OCI-LY1 (cell line): Measurements from ENCODE around the gene S100A7.

Source experiments
- H2AFZ ChIP-seq: fragments of 200-600 bp; sonication (generic), shearing (Covaris generic); 2 replicates; pipeline ENCODE4 v1.6.0; 2014; ENCODE audit warnings: antibody characterized with exemption, mild to moderate bottlenecking, low read length
- H3F3A ChIP-seq: fragments of 200-600 bp; sonication (generic), shearing (Covaris generic); 2 replicates; pipeline ENCODE4 v1.6.0; 2014; ENCODE audit warnings: mild to moderate bottlenecking, antibody characterized with exemption, low read length, moderate library complexity; ENCODE audit not compliant: insufficient read depth
- H3K27ac ChIP-seq: fragments of 200-600 bp; sonication (generic); 2 replicates; pipeline ENCODE4 v1.5.1; 2014; ENCODE audit warnings: low read length, mixed run types, mild to moderate bottlenecking, low read depth; ENCODE audit not compliant: poor library complexity, severe bottlenecking
- H3K27me3 ChIP-seq: fragments of 200-600 bp; sonication (generic); 2 replicates; pipeline ENCODE4 v1.6.0; 2014; ENCODE audit warnings: antibody characterized with exemption, mild to moderate bottlenecking, low read length, moderate library complexity; ENCODE audit not compliant: insufficient read depth
- H3K36me3 ChIP-seq: fragments of 200-600 bp; sonication (generic); 2 replicates; pipeline ENCODE4 v1.6.1; 2014; ENCODE audit warnings: mild to moderate bottlenecking, antibody characterized with exemption, low read length, moderate library complexity, mixed read lengths; ENCODE audit not compliant: insufficient read depth
- H3K4me1 ChIP-seq: fragments of 200-600 bp; sonication (generic); 2 replicates; pipeline ENCODE4 v1.5.1; 2014; ENCODE audit warnings: mild to moderate bottlenecking, low read length, moderate library complexity; ENCODE audit not compliant: insufficient read depth, severe bottlenecking
- H3K4me2 ChIP-seq: fragments of 200-600 bp; sonication (generic), shearing (Covaris generic); 2 replicates; pipeline ENCODE4 v1.6.1; 2014; ENCODE audit warnings: low read length
- H3K4me3 ChIP-seq: fragments of 200-600 bp; sonication (generic); 2 replicates; pipeline ENCODE4 v1.5.1; 2014; ENCODE audit warnings: low read length, low read depth, mild to moderate bottlenecking, mixed read lengths; ENCODE audit not compliant: poor library complexity, severe bottlenecking
- H3K79me2 ChIP-seq: fragments of 200-600 bp; shearing (Covaris generic); 2 replicates; pipeline ENCODE4 v1.6.1; 2016; ENCODE audit warnings: mixed run types, low read length, mixed read lengths; ENCODE audit not compliant: insufficient read depth
- H3K9ac ChIP-seq: fragments of 200-600 bp; sonication (generic), shearing (Covaris generic); 2 replicates; pipeline ENCODE4 v1.6.1; 2014; ENCODE audit warnings: mild to moderate bottlenecking, low read length, mixed read lengths
- H3K9me2 ChIP-seq: fragments of 200-600 bp; sonication (generic), shearing (Covaris generic); 2 replicates; pipeline ENCODE4 v1.6.1; 2014; ENCODE audit warnings: low read depth, mild to moderate bottlenecking, low read length, mixed read lengths
- H3K9me3 ChIP-seq: fragments of 200-600 bp; shearing (Covaris generic); 2 replicates; pipeline ENCODE4 v1.6.1; 2014; ENCODE audit warnings: low read length, mixed read lengths
- H4K20me1 ChIP-seq: fragments of 200-600 bp; sonication (generic), shearing (Covaris generic); 2 replicates; pipeline ENCODE4 v1.6.0; 2016; ENCODE audit warnings: mild to moderate bottlenecking, low read length; ENCODE audit not compliant: insufficient read depth
- CTCF ChIP-seq: fragments of 200-600 bp; sonication (generic), shearing (Covaris generic); IDR thresholded peaks from 2 replicates; pipeline ENCODE4 v1.5.1; 2017; ENCODE audit warnings: mild to moderate bottlenecking, antibody characterized with exemption, low read length, moderate library complexity, mixed read lengths
- EZH2 ChIP-seq: fragments of 200-600 bp; sonication (generic), shearing (Covaris generic); IDR thresholded peaks from 2 replicates; pipeline ENCODE4 v1.8.0; 2017; ENCODE audit warnings: borderline replicate concordance, mixed run types, mild to moderate bottlenecking, antibody characterized with exemption, low read length, moderate library complexity, mixed read lengths

The S100A7 gene

GRCh38 chr1:153503766-153504165 lies 43.3 kb upstream of the S100A7 start:
- Histone ChIP-seq H4K20me1 (no peaks in the 10 kb centered on the region), H3K4me3 (no peak overlapping the region), H3K9ac (no peak overlapping the region), H3K36me3 (no peaks in the 10 kb centered on the region), H3K4me1 (no peaks in the 10 kb centered on the region), H2AFZ (no peak overlapping the region), H3K9me2 (no peaks in the 10 kb centered on the region), H3K27me3 (no peaks in the 10 kb centered on the region), H3K9me3 (no peaks in the 10 kb centered on the region), H3K27ac (no peak overlapping the region), H3F3A (no peaks in the 10 kb centered on the region), H3K79me2 (no peaks in the 10 kb centered on the region), H3K4me2 (no peak overlapping the region)
- TF ChIP-seq CTCF: no peak
- TF ChIP-seq EZH2: no peak

GRCh38 chr1:153498746-153499145 lies 38.3 kb upstream of the S100A7 start:
- Histone ChIP-seq H2AFZ (no peak overlapping the region), H4K20me1 (no peaks in the 10 kb centered on the region), H3K4me3 (no peak overlapping the region), H3K9me2 (no peaks in the 10 kb centered on the region), H3K27ac (no peak overlapping the region), H3F3A (no peaks in the 10 kb centered on the region), H3K9ac (no peak overlapping the region), H3K4me2 (no peak overlapping the region), H3K4me1 (no peaks in the 10 kb centered on the region), H3K36me3 (no peaks in the 10 kb centered on the region), H3K9me3 (no peaks in the 10 kb centered on the region), H3K27me3 (no peaks in the 10 kb centered on the region), H3K79me2 (no peaks in the 10 kb centered on the region)
- TF ChIP-seq EZH2: no peak
- TF ChIP-seq CTCF: no peak

- no peaks in the 10 kb centered on the region for H3F3A ChIP-seq
- H4K20me1 ChIP-seq: no peaks in the 10 kb centered on the region
- no peaks in the 10 kb centered on the region for H3K9me2 ChIP-seq
- H2AFZ ChIP-seq: no peak overlapping the region
- no peak overlapping the region for H3K4me2 ChIP-seq
- H3K27ac ChIP-seq: no peak overlapping the region
- no peaks in the 10 kb centered on the region for H3K36me3 ChIP-seq
- no peaks in the 10 kb centered on the region for H3K4me1 ChIP-seq
- H3K9ac ChIP-seq: no peak overlapping the region
- no peak for TF ChIP-seq CTCF
- TF ChIP-seq EZH2: no peak
- H3K9me3 ChIP-seq: no peaks in the 10 kb centered on the region
- no peak overlapping the region for H3K4me3 ChIP-seq
- no peaks in the 10 kb centered on the region for H3K79me2 ChIP-seq
- H3K27me3 ChIP-seq: no peaks in the 10 kb centered on the region
Observed at GRCh38 chr1:153495536-153495935, 35.1 kb upstream of the S100A7 start.
